ENCODE measurements around the gene ZBTB37. TPM values are rescaled to one million over a fixed set of nuclear protein-coding genes. Genes with fewer than 3 reads are reported as not detected.

Gene ZBTB37
- total RNA-seq, 2 experiments from 2014 or later, result 8.2 to 8.3 TPM

DNA sequence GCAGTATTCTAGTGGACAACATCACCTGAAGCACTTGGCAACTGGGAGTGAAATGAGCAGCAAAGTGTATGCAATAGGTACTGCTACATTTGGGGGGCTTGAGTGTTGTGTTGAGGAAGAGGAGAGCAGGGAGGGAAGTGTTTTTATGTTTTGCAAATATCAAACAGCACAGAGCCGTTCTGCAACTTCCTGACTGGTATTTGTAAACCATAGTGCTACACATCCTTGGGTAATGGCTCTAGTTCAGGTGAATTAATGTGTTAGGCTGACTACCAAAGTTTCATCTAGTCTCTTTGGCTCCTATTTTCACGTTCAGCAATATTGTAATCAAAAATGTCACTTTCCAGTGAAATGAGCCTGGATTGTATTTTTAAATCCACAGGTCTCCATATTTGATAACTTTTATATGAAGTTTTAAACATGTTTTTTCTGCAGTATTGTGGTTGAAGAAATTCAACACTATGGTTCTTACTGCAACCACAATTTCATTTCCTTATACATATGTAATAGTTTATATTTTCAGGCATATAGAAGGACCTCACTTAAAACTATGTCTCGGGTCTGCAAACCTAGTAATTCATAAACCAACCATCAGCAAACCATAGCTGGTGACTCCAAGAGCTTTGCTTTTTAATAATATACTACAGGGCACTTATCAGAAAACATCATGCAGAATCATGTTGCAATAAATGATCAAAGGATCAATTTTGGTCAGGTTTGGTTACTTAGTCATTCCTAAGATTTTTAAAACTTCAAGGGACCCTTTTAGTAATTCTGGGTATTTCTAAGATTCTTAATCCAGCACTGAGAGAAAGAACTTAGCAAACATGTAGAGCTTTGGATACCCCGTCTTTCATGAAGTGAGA is 18.8 kb downstream of the ZBTB37 start:
- ChIA-PET POLR2A (interaction anchor here (0.5 kb wide), 1 partner anchor 57 kb away, joined by 4 read pairs; no protein-coding TSS in a partner anchor), CTCF (no interaction called here)
- H3K4me3 Mint-ChIP-seq, result no peak overlapping the region
- H3K36me3 Mint-ChIP-seq, result peaks cover 35% of the 10 kb centered on the region
- H3K27me3 Mint-ChIP-seq, result no peaks in the 10 kb centered on the region
- intact Hi-C loops (cut with micrococcal nuclease), result no loop called here
- H3K4me1 Mint-ChIP-seq (ENCODE audit: low read depth), result peaks cover 23% of the 10 kb centered on the region
- no peak for DNase-seq
- H3K9me3 Mint-ChIP-seq, result no peaks in the 10 kb centered on the region
- no peak overlapping the region for H3K27ac Mint-ChIP-seq

DNA sequence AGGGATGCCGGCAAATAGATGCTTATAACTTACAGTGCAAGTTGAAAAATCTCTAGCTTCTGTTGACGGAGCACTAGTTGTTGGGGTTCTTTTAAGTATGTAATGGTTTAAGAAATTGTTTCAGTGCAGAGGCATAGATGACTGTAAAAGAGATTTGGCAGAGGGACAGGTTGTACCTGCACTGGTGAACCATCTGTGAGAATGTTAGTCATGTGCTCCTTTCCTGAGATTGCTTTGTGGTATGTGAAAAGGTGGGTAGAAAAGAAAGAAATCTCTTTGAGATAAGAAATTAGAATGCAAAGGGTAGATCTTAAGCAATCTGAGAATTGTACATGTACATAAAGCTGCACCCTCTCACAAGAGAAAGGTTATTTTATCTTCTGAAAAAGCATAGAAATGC is 19.4 kb downstream of the ZBTB37 start:
- no peak overlapping the region for H3K27ac Mint-ChIP-seq
- no peak for DNase-seq
- peaks cover 23% of the 10 kb centered on the region for H3K4me1 Mint-ChIP-seq (ENCODE audit: low read depth)
- H3K27me3 Mint-ChIP-seq, result no peaks in the 10 kb centered on the region
- H3K36me3 Mint-ChIP-seq, result peaks cover 35% of the 10 kb centered on the region
- H3K4me3 Mint-ChIP-seq, result no peak overlapping the region
- intact Hi-C loops (cut with micrococcal nuclease), result no loop called here
- CTCF ChIA-PET, result no interaction called here
- POLR2A ChIA-PET, result no interaction called here
- no peaks in the 10 kb centered on the region for H3K9me3 Mint-ChIP-seq

- intact Hi-C loops (cut with micrococcal nuclease), result no loop called here
Observed at GRCh38 chr1:173888749-173889148, 20.6 kb downstream of the ZBTB37 start.

GRCh38 chr1:173889885-173890284 is 21.7 kb downstream of the ZBTB37 start:
- Mint-ChIP-seq H3K27ac (no peak overlapping the region), H3K4me1 (ENCODE audit: low read depth) (peaks cover 23% of the 10 kb centered on the region), H3K27me3 (no peaks in the 10 kb centered on the region), H3K4me3 (no peak overlapping the region), H3K36me3 (peaks cover 34% of the 10 kb centered on the region), H3K9me3 (no peaks in the 10 kb centered on the region)
- intact Hi-C loops (cut with micrococcal nuclease), result no loop called here
- ChIA-PET CTCF (no interaction called here), POLR2A (interaction anchor here (0.9 kb wide), 1 partner anchor 22 kb away, joined by 3 read pairs; the partner anchor contains the start of genes GAS5 and ZBTB37)
- no peak for DNase-seq

More at GRCh38 chr1:173888749-173889148, 20.6 kb downstream of the ZBTB37 start:
- Mint-ChIP-seq H3K4me3 (no peak overlapping the region), H3K4me1 (ENCODE audit: low read depth) (peaks cover 23% of the 10 kb centered on the region), H3K27me3 (no peaks in the 10 kb centered on the region), H3K9me3 (no peaks in the 10 kb centered on the region), H3K36me3 (peaks cover 35% of the 10 kb centered on the region), H3K27ac (no peak overlapping the region)
- DNase-seq, result no peak
- ChIA-PET CTCF (no interaction called here), POLR2A (interaction anchor here (0.9 kb wide), 1 partner anchor 20 kb away, joined by 3 read pairs; the partner anchor contains the start of genes GAS5 and ZBTB37)

DNA sequence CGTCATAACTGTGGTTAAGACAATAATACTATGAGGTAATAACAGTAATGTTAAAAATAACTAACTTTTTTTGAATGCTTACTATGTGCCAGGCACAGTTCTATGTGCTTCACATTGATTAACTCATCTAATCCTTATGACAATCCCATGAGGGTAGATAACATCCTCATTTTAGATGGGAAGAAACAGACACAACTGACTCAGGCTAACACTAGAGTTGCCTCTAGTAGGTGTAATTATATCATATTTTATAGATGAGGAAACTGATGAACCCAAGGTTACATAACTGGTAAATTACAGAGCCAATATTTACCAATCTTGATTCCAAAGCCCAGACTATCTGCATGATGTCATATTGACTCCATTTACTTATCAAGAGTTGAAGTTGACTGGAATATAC is 25.4 kb downstream of the ZBTB37 start:
- ChIA-PET CTCF (no interaction called here), POLR2A (no interaction called here)
- Mint-ChIP-seq H3K4me1 (ENCODE audit: low read depth) (peaks cover 4% of the 10 kb centered on the region), H3K9me3 (no peaks in the 10 kb centered on the region), H3K36me3 (peaks cover 7% of the 10 kb centered on the region), H3K27ac (no peak overlapping the region), H3K27me3 (no peaks in the 10 kb centered on the region), H3K4me3 (no peak overlapping the region)
- intact Hi-C loops (cut with micrococcal nuclease), result no loop called here
- no peak for DNase-seq

GRCh38 chr1:173894189-173894588 is 26.0 kb downstream of the ZBTB37 start:
- Mint-ChIP-seq H3K36me3 (peaks cover 7% of the 10 kb centered on the region), H3K4me1 (ENCODE audit: low read depth) (peaks cover 4% of the 10 kb centered on the region), H3K27me3 (no peaks in the 10 kb centered on the region), H3K9me3 (no peaks in the 10 kb centered on the region), H3K27ac (no peak overlapping the region), H3K4me3 (no peak overlapping the region)
- ChIA-PET CTCF (no interaction called here), POLR2A (no interaction called here)
- no peak for DNase-seq
- intact Hi-C loops (cut with micrococcal nuclease), result no loop called here

DNA sequence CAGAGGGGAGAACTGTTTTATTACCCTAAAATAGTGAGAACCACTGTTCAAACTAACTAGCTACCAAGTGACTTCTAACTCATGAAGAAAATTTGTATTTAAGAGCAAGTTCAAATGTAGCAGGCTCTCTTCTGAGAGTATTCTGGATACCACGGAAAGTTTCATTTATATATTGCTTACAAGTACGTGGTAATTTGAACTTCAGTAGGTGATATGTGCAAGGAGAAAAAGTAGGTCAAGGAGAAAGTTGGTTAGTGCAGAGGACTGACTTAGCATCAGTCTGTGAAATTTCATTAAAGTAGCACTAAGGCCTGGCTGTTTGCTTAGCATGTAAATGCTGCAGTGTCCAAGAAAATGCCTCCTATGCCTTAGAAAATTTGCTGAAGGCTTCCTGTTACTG is 32.2 kb downstream of the ZBTB37 start:
- intact Hi-C loops (cut with micrococcal nuclease), result no loop called here
- H3K4me3 Mint-ChIP-seq, result no peak overlapping the region
- POLR2A ChIA-PET, result no interaction called here
- CTCF ChIA-PET, result no interaction called here
- peaks cover 8% of the 10 kb centered on the region for H3K4me1 Mint-ChIP-seq (ENCODE audit: low read depth)
- no peak for DNase-seq
- H3K27ac Mint-ChIP-seq, result no peak overlapping the region
- no peaks in the 10 kb centered on the region for H3K27me3 Mint-ChIP-seq
- H3K36me3 Mint-ChIP-seq, result peaks cover 6% of the 10 kb centered on the region
- H3K9me3 Mint-ChIP-seq, result no peaks in the 10 kb centered on the region

DNA sequence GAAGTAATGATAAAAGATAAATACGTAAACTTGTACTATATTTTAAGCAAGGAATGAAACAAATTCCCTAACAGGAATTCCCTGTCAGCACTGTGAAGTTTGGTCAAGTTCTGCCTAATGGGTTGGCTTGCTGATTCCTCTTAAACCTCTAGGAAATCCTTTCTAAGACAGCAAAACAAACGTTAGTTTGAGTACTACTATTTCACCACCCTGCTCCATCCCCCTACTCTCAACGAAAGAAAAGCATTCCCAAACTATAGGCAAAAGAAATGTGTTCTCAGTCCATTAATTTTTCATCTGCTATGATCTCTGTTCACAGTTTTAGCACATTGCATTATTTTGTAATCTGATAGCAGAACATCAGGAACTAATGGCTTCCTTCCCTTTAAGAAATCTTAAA is 32.8 kb downstream of the ZBTB37 start:
- Mint-ChIP-seq H3K36me3 (peaks cover 6% of the 10 kb centered on the region), H3K4me3 (no peak overlapping the region), H3K27ac (no peak overlapping the region), H3K27me3 (no peaks in the 10 kb centered on the region), H3K4me1 (ENCODE audit: low read depth) (peaks cover 8% of the 10 kb centered on the region), H3K9me3 (no peaks in the 10 kb centered on the region)
- no peak for DNase-seq
- ChIA-PET POLR2A (no interaction called here), CTCF (no interaction called here)
- intact Hi-C loops (cut with micrococcal nuclease), result no loop called here

DNA sequence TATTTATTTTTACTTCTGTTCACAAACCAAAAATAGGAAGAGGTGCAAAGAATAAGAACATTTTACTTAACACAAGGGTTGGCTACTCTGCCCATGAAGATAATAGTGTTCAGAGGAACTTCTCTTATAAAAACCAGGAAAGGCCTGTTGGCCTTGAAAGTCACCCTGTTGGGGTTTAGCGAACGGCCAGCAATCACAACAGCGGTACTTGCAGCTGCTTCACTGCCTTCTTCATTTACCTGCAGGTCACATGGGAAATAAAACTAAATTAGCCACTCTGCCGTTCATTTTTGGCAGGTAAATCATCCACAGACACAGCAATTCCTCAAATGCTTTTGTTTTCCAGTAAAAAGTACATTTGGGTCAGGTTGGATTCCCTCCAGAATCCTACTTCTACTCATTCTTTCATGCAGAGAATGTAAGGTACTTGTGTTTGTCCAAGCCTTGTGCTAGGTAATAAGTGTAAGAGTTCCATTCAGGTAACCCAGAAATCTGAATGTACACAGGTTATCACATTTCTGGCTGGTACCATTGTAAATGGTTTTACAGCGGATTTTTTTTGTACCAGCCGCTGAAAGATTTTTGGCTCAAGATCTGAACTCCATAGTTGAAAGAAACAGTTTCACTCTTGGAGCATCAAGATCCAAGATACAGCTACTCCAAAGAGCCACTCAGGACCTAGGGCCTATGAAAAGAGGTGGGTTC is 35.8 kb downstream of the ZBTB37 start:
- DNase-seq, result no peak
- H3K9me3 Mint-ChIP-seq, result no peaks in the 10 kb centered on the region
- H3K4me3 Mint-ChIP-seq, result no peak overlapping the region
- CTCF ChIA-PET, result no interaction called here
- H3K36me3 Mint-ChIP-seq, result peaks cover 6% of the 10 kb centered on the region
- no peak overlapping the region for H3K27ac Mint-ChIP-seq
- intact Hi-C loops (cut with micrococcal nuclease), result no loop called here
- POLR2A ChIA-PET, result no interaction called here
- H3K4me1 Mint-ChIP-seq (ENCODE audit: low read depth), result peaks cover 8% of the 10 kb centered on the region
- no peaks in the 10 kb centered on the region for H3K27me3 Mint-ChIP-seq

DNA sequence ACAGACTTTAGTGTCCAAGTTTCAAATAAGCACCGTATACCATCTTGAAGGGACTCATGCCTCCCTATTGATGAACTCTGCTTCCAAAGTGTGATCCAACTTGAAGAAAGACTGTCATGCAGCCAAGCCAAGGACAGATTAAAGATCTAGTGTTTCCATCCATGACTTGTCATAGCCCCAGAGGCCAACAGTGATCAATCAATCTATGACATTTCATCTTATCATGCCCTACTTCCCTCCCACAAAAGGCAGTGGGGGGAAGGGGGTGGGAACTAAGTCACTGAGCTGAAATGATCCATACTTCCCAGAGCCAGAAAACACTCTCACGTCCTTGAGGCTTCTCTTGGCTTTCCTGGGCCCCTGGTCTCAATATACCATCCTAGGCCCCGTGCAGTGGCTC is 44.9 kb downstream of the ZBTB37 start:
- CTCF ChIA-PET, result no interaction called here

GRCh38 chr1:173914366-173914871 is 46.2 kb downstream of the ZBTB37 start:
- Mint-ChIP-seq H3K27ac (no peak overlapping the region), H3K27me3 (no peaks in the 10 kb centered on the region), H3K4me3 (no peak overlapping the region), H3K9me3 (no peaks in the 10 kb centered on the region), H3K4me1 (ENCODE audit: low read depth) (no peaks in the 10 kb centered on the region), H3K36me3 (no peaks in the 10 kb centered on the region)
- intact Hi-C loops (cut with micrococcal nuclease), result no loop called here
- DNase-seq, result peak; percentile 50
- ChIA-PET CTCF (interaction anchor here (0.6 to 1.4 kb wide), 4 partner anchors 29 to 638 kb away, joined by 3 to 4 read pairs (median 3); no protein-coding TSS in a partner anchor), POLR2A (no interaction called here)

More for the DNA sequence above, 44.9 kb downstream of the ZBTB37 start:
- no peaks in the 10 kb centered on the region for H3K36me3 Mint-ChIP-seq
- H3K4me3 Mint-ChIP-seq, result no peak overlapping the region
- H3K27me3 Mint-ChIP-seq, result no peaks in the 10 kb centered on the region
- H3K9me3 Mint-ChIP-seq, result no peaks in the 10 kb centered on the region
- no peaks in the 10 kb centered on the region for H3K4me1 Mint-ChIP-seq (ENCODE audit: low read depth)
- DNase-seq, result no peak
- POLR2A ChIA-PET, result no interaction called here
- H3K27ac Mint-ChIP-seq, result no peak overlapping the region
- intact Hi-C loops (cut with micrococcal nuclease), result no loop called here

- H3K27me3 Mint-ChIP-seq, result no peaks in the 10 kb centered on the region
- intact Hi-C loops (cut with micrococcal nuclease), result no loop called here
- ChIA-PET POLR2A (no interaction called here), CTCF (interaction anchor here (0.6 to 1.4 kb wide), 8 partner anchors 11 to 269 kb away, joined by 3 to 4 read pairs (median 3); no protein-coding TSS in a partner anchor)
- H3K9me3 Mint-ChIP-seq, result no peaks in the 10 kb centered on the region
- DNase-seq, result no peak
- no peak overlapping the region for H3K27ac Mint-ChIP-seq
- no peaks in the 10 kb centered on the region for H3K36me3 Mint-ChIP-seq
- no peak overlapping the region for H3K4me3 Mint-ChIP-seq
- H3K4me1 Mint-ChIP-seq (ENCODE audit: low read depth), result no peaks in the 10 kb centered on the region
Observed at GRCh38 chr1:173915596-173915995, 47.4 kb downstream of the ZBTB37 start.
